Ovary (tissue), 10 donors: Measurements from ENCODE around the gene KRTAP22-2. TPM values are rescaled to one million over a fixed set of nuclear protein-coding genes. Genes with fewer than 3 reads are reported as not detected.

Experiments used
- DNase-seq, 5 donors: peaks; one replicate each; pipeline ENCODE4 v3.0.0-alpha.2; 2019 to 2020
- H3K27ac ChIP-seq, 2 donors: fragments of 200-600 bp; one replicate each; pipeline versions ENCODE4 v1.5.1 to v1.8.0; 2019 to 2022
- H3K27me3 ChIP-seq: fragments of 200-600 bp; one replicate; pipeline ENCODE4 v1.8.0; 2022
- H3K36me3 ChIP-seq: fragments of 200-600 bp; sonication (generic); one replicate; pipeline ENCODE4 v1.5.1; 2019
- H3K4me1 ChIP-seq: one replicate; pipeline ENCODE4 v1.8.1; 2013; ENCODE audit warnings: mild to moderate bottlenecking, moderate library complexity; ENCODE audit not compliant: insufficient read depth
- H3K4me3 ChIP-seq: fragments of 200-600 bp; sonication (generic); one replicate; pipeline ENCODE4 v1.5.1; 2017
- H3K9me3 ChIP-seq, 2 donors: fragments of 200-600 bp in 1 of 2; sonication (generic) in 1 of 2; one replicate each; pipeline versions ENCODE4 v1.5.1 to v1.8.1; 2013 to 2019; ENCODE audit warnings: mild to moderate bottlenecking in 1 of 2, moderate library complexity in 1 of 2
- EP300 ChIP-seq: sonication (generic); formaldehyde crosslinking; IDR thresholded peaks from one replicate; pipeline ENCODE4 v1.6.1; 2017; ENCODE audit warnings: antibody characterized with exemption
- POLR2A ChIP-seq: fragments of 450-650 bp; IDR thresholded peaks from one replicate; pipeline ENCODE4 v1.6.1; 2017; ENCODE audit warnings: antibody characterized with exemption, mild to moderate bottlenecking, moderate library complexity
- WGBS, 3 donors: extraction: QIAGEN DNeasy Blood & Tissue Kit in 1 of 3; methylation state at CpG; one replicate each; pipeline versions ENCODE4 v1.1.5 to v1.1.7; 2013 to 2017; 5-methylcytosine and 5-hydroxymethylcytosine counted together
- intact Hi-C, 4 donors: fragments of 100-400 bp; cut with DNase I; formaldehyde crosslinking; loops; one replicate each; pipeline versions ENCODE4 v1.11.0 to v1.15.1; 2022 to 2023
- long read RNA-seq, 3 donors: library from polyadenylated mRNA in 2 of 3; unstranded in 2 of 3; transcript quantifications; one replicate each; pipeline ENCODE4 v2.0.0 and lab custom pipeline, GENCODE V29; 2021 to 2026
- polyA plus RNA-seq, 2 donors: library from polyadenylated mRNA; stranded (reverse); fragments of 200-250 nt in 1 of 2; fragments of 350-450 nt in 1 of 2; fragmentation: Illumina TruSeq in 1 of 2; extraction: RNeasy Lipid Tissue Mini Kit (QIAGEN cat#74804) in 1 of 2; gene quantifications; one replicate each; pipeline ENCODE4 v1.2.3, GENCODE V29; 2013 to 2014
- total RNA-seq, 7 donors: library from RNA; depleted of rRNA in 2 of 7; stranded (reverse); fragments of >200 nt in 2 of 7; fragmentation: NEBNext Ultra II Directional in 3 of 7; extraction: Animal tissue kit (Norgen Biotek cat#: 25700) in 3 of 7; gene quantifications; one replicate each; pipeline versions ENCODE4 v1.1.0 to v1.2.4, GENCODE V29; 2016 to 2023
- TF ChIP-seq, protein P1 (sequence below), 3 donors: fragments of 450-650 bp in 2 of 3; fragments of 200-600 bp in 1 of 3; IDR thresholded peaks; one replicate each; pipeline versions ENCODE4 v1.5.1 to v1.8.0; 2016 to 2022; ENCODE audit warnings: antibody characterized with exemption in 3 of 3, mild to moderate bottlenecking in 1 of 3
- donor health status: DM: no; HTN: no; CAD: no; lungs with moderate emphysema.
- donor health status: DM: no; HTN: no; CAD: no.
- donor health status: Bipolar disorder and iron deficiency.
- donor health status: DM: yes; HTN: yes; CAD: no.
- donor health status: DM: no; HTN: no; CAD: no.
- donor health status: DM: yes; HTN: yes; CAD: no.

The KRTAP22-2 gene
- not detected for total RNA-seq
- polyA plus RNA-seq = not detected
- long read RNA-seq, donor 1 = 0 reads
- long read RNA-seq, donor 2 = 0 reads
- long read RNA-seq, donor 3 = 0 reads

DNA sequence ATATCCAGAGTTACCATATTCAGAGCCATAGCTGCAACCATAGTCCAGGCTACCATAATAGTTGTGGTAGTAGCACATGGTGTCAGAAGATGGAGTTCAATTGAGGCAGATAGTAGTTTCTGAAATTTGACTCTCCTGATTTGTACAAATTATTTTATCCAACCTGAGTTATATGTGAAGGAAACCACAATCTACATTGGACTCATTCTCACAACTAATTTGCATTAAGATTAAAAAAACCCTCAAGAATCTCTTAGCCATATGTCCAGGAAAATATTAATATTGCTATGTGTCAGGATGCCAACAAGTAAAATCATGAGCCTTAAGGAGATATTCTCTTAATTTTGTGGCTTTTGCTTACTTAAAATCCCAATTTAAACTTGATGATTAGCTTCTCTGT is at the start of gene KRTAP22-2:
TSS of gene KRTAP22-2 (minus strand) at position 101 of the 400 bp plus-strand sequence.
- H3K27ac ChIP-seq = no peak within 1 kb of the TSS
- intact Hi-C loops = no loop called here
- DNase-seq = no peak
- H3K4me3 ChIP-seq = no peak within 1 kb of the TSS
- H3K4me1 ChIP-seq = no peaks in the 10 kb centered on the region
- H3K36me3 ChIP-seq = no peaks in the 10 kb centered on the region
- H3K27me3 ChIP-seq = no peaks in the 10 kb centered on the region
- H3K9me3 ChIP-seq = no peaks in the 10 kb centered on the region
- TF ChIP-seq, protein P1, sequence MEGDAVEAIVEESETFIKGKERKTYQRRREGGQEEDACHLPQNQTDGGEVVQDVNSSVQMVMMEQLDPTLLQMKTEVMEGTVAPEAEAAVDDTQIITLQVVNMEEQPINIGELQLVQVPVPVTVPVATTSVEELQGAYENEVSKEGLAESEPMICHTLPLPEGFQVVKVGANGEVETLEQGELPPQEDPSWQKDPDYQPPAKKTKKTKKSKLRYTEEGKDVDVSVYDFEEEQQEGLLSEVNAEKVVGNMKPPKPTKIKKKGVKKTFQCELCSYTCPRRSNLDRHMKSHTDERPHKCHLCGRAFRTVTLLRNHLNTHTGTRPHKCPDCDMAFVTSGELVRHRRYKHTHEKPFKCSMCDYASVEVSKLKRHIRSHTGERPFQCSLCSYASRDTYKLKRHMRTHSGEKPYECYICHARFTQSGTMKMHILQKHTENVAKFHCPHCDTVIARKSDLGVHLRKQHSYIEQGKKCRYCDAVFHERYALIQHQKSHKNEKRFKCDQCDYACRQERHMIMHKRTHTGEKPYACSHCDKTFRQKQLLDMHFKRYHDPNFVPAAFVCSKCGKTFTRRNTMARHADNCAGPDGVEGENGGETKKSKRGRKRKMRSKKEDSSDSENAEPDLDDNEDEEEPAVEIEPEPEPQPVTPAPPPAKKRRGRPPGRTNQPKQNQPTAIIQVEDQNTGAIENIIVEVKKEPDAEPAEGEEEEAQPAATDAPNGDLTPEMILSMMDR (IDR thresholded peaks at IDR 0.05) = no peak
- TF ChIP-seq EP300 (no peak), POLR2A (no peak)

- Histone ChIP-seq H3K27ac (no peak overlapping the region), H3K9me3 (no peaks in the 10 kb centered on the region), H3K27me3 (no peaks in the 10 kb centered on the region), H3K4me1 (no peaks in the 10 kb centered on the region), H3K4me3 (no peak overlapping the region), H3K36me3 (no peaks in the 10 kb centered on the region)
- no peak for DNase-seq
- TF ChIP-seq, protein P1 (IDR thresholded peaks at IDR 0.05) = no peak
- TF ChIP-seq EP300 (no peak), POLR2A (no peak)
- 79 to 93% (median 85%) methylated on average over 3 of the region's 3 CpGs for WGBS, 3 donors
- intact Hi-C loops = no loop called here
Measured at GRCh38 chr21:30638686-30639085, 48.5 kb upstream of the KRTAP22-2 start.

DNA sequence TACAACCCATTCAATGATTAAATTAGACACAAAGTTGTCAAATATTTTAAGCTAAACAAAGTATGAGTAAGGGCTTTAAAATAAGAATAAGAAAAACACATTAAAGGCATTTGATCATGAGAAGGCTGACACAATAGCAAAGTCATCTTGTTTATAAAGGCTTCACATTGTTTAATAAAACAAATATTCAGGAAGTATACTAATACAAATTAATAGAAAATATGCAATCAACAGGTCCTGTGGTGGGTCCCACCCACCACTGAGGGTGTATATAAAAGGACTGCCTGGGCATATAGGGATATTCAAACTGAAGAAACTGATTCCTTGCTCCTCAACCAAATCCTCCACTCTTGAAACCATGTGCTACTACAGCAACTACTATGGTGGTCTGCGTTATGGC is 44.7 kb upstream of the KRTAP22-2 start, which contains the start of gene KRTAP20-2:
TSS of gene KRTAP20-2 (plus strand) at position 301 of the 400 bp plus-strand sequence. CDS start at position 359, 58 bp downstream.
- TF ChIP-seq POLR2A (no peak), EP300 (no peak)
- TF ChIP-seq, protein P1 (IDR thresholded peaks at IDR 0.05) = no peak
- Histone ChIP-seq H3K27me3 (no peaks in the 10 kb centered on the region), H3K9me3 (no peaks in the 10 kb centered on the region), H3K4me1 (no peaks in the 10 kb centered on the region), H3K36me3 (no peaks in the 10 kb centered on the region), H3K4me3 (no peak within 1 kb of the TSS), H3K27ac (no peak within 1 kb of the TSS)
- no peak for DNase-seq
- 76 to 94% (median 87%) methylated on average over 1 of the region's 1 CpG for WGBS, 3 donors
- intact Hi-C loops = no loop called here

DNA sequence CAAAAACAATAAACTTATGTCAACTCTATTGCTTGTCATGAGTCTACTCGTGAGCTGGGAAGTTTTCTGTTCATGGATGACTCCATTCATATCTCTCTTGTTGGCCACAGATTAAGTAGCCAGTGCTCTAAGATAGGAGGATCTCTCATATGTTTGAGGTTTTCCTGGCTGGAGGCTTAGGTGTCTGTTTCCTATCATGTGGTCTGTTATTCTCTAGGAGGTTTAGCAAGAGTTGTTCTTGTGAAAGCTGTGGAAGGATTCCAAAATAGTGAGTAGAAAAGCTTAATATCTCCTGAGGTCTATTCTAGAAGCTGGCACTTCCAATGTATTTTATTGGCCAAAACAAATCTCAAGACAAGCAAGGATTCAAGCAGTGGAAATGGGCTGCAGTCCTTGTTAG is 39.0 kb upstream of the KRTAP22-2 start:
- intact Hi-C loops = no loop called here
- Histone ChIP-seq H3K36me3 (no peaks in the 10 kb centered on the region), H3K27me3 (no peaks in the 10 kb centered on the region), H3K4me3 (no peak overlapping the region), H3K27ac (no peak overlapping the region), H3K9me3 (no peaks in the 10 kb centered on the region), H3K4me1 (no peaks in the 10 kb centered on the region)
- TF ChIP-seq, protein P1 (IDR thresholded peaks at IDR 0.05) = no peak
- TF ChIP-seq EP300 (no peak), POLR2A (no peak)
- no peak for DNase-seq
- 12 to 29% (median 20%) methylated on average over 1 of the region's 1 CpG for WGBS, 3 donors
